Thyroid gland (tissue), 4 donors: Measurements from ENCODE around the gene ARHGAP24.

Experiments used
- POLR2A ChIP-seq, 2 donors: fragments of 450-650 bp; IDR thresholded peaks; one replicate each; pipeline ENCODE4 v1.6.1; 2017; ENCODE audit warnings: antibody characterized with exemption in 2 of 2, mild to moderate bottlenecking in 2 of 2, moderate library complexity in 1 of 2
- TF ChIP-seq, protein P1 (sequence below), 6 experiments: fragments of 200-600 bp in 3 of 6; fragments of 450-650 bp in 3 of 6; sonication (generic) in 3 of 6; IDR thresholded peaks; one replicate each; pipeline ENCODE4 v1.5.1; 2016 to 2019; ENCODE audit warnings: antibody characterized with exemption in 6 of 6, mild to moderate bottlenecking in 2 of 6, inconsistent platforms in 1 of 6, moderate library complexity in 1 of 6

DNA sequence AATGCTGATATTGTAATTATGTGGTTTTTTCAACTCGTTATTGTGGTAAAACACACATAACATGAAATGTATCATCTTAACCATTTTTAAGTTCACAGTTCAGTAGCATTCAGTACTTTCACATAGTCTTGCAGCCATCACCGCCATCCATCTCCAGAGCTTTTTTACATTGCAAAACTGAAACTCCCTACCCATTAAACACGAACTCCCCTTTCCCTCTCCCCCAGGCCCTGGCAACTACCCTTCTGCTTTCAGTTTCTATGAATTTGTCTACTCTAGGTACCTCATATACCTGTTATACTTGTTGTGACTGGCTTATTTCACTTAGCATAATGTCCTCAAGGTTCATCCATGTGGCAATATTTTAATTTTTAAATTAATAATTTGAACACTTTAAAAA, 504.3 kb downstream of the ARHGAP24 start:
- TF ChIP-seq, protein P1, sequence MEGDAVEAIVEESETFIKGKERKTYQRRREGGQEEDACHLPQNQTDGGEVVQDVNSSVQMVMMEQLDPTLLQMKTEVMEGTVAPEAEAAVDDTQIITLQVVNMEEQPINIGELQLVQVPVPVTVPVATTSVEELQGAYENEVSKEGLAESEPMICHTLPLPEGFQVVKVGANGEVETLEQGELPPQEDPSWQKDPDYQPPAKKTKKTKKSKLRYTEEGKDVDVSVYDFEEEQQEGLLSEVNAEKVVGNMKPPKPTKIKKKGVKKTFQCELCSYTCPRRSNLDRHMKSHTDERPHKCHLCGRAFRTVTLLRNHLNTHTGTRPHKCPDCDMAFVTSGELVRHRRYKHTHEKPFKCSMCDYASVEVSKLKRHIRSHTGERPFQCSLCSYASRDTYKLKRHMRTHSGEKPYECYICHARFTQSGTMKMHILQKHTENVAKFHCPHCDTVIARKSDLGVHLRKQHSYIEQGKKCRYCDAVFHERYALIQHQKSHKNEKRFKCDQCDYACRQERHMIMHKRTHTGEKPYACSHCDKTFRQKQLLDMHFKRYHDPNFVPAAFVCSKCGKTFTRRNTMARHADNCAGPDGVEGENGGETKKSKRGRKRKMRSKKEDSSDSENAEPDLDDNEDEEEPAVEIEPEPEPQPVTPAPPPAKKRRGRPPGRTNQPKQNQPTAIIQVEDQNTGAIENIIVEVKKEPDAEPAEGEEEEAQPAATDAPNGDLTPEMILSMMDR (IDR thresholded peaks at IDR 0.05), result no peak
- TF ChIP-seq POLR2A (IDR thresholded peaks at IDR 0.05), result no peak
